HG03196 (cell line): ENCODE results near the gene TAF11.
"Not testable (repeated sequence)": the region's sequence is repeated elsewhere in the genome, so short reads cannot be mapped to it uniquely, and the experiment has no call there.

ENCODE experiments used
- ATAC-seq: cut with Tn5 transposase; IDR thresholded peaks from one replicate; pipeline ENCODE4 v1.9.1; 2021; ENCODE audit not compliant: unreplicated experiment

The TAF11 gene

DNA sequence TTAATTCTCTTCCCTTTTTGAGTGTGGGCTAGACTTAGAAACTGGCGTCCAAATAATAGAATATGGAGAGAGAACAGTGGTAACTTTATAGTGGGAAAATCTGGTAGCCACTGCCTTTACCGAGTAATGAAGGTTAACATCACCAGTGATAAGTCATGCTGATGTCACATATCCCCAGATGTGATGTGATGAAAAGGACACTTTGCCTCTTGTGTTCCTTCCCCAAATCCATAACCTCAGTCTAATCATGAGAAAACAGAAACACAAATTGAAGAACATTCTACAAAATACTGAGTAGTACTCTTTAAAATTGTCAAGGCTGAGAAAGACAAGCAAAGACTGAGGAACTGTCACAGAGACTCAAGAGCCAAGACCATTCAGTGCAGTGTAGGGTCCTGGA, 19.0 kb upstream of the TAF11 start:
- no peak for ATAC-seq

DNA sequence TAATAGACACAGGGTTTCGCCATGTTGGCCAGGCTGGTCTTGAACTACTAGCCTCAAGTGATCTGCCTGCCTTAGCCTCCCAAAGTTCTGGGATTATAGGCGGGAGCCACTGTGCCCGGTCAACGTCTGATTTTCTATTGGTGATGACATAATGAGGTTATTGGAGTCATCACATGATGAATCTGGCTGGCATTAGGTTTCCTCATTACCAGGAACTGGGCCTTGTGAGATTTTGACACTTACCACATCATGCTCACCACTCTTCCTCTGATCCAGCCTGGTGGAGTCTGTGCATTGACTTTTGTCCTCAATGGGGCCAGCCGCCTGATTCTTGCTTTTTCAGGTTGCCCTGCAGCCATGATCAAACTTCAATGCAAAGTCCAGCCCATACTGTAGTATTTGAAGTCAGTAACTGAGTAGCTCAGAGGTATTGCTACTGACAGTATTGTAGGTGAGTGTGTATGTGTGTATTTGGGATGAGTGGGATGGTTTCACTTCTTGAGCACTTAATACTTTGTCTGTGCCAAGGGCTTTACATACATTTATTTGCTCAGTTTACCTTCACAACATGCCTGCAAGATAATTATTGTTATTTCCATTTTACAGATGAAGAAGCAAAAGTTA, 17.3 kb upstream of the TAF11 start:
- ATAC-seq = no peak

DNA sequence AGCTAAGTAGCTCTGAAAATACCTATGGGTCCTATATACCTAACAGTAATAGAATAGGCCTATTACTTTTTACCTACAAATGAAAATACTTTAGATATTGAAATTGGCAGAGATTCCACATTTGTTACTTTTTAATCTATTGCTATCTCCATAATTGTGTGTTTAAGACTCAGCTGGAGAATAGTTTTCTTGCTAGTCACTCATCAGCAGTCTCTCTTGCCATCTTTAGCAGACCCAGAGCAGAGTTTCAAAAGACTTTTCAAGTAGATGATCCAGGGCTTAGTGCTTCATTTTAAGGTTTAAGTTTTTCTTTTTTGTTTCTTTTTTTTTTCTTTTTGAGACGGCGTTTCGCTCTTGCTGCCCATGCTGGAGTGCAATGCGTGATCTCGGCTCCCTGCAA, 14.1 kb upstream of the TAF11 start:
- ATAC-seq = no peak

DNA sequence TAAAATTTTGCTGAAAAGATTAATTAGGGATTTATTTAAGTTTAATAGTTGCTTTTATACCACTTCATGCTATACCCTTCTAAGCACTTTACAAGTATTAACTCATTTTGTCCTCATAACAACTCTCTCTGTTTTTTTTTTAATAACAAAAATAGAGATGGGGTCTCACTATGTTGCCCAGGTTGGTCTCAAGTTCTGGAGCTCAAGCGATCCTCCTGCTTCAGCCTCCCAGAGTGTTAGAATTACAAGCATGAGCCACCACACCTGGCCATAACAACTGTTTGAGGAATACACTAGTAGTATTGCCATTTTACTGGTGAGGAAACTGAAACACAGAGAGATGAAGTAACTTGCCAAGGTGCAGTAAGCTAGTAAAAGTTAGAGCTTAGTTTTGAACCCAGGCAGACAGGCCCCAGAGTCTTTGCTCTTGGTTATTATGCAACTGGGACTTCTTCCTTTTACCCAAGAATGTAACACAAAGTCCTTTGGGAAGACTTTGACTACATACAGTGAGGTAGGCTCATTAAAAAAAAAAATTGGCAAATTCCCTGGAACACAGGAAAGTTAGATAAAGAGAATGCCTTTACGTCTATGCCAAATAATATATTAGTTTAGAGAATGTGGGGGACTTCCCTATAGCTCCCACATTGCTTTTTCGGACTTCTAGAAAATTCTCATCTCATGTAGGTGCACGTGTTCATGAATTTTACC, 12.6 kb upstream of the TAF11 start:
- ATAC-seq = no peak

DNA sequence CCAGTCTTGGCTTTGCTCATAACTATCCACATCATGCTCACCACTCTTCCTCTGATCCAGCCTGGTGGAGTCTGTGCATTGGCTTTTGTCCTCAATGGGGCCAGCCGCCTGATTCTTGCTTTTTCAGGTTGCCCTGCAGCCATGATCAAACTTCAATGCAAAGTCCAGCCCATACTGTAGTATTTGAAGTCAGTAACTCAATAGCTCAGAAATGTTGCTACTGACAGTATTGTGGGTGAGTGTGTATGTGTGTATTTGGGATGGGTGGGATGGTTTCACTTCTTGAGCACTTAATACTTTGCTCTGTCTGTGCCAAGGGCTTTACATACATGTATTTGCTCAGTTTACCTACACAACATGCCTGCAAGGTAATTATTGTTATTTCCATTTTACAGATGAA, 11.9 kb upstream of the TAF11 start:
- not testable (repeated sequence) for ATAC-seq

DNA sequence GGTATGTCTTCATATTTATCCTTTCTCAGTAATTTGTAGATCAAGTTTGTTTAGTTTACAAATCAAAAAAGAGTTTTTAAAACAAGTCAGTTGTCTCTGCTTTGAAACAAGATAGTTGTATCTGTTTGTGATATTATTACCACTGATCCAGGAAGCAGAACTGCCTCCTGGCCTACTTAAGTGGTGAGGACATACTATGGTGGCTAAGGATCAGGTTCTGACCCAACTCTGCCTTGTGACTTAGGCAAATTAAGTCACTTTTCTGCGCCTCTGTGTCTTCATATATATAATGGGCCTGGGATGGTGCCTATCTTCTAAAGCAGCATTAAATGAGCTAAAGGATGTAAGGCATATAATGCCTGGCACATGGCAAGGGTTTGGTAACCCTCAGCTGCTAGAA, 9.9 kb upstream of the TAF11 start:
- no peak for ATAC-seq

DNA sequence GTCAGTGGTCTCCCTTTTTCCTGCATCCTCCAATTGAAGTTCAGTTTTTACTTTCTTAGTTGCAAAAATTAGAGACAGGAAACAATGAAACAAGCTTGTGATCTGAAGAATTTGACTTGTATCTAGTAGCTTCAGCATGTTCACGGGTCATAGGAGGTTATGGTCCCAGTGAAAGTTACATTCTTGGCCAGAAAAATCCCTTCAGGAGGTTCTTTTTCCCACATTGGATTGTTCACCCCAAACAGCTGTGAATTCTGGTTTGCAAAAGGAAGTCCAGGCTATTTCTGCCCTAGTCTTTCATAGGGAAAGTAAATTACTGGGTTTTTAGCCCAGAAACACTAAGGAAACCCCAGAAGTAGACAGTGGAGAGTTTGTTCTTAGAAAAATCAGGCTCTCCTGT, 9.3 kb upstream of the TAF11 start:
- ATAC-seq = no peak

DNA sequence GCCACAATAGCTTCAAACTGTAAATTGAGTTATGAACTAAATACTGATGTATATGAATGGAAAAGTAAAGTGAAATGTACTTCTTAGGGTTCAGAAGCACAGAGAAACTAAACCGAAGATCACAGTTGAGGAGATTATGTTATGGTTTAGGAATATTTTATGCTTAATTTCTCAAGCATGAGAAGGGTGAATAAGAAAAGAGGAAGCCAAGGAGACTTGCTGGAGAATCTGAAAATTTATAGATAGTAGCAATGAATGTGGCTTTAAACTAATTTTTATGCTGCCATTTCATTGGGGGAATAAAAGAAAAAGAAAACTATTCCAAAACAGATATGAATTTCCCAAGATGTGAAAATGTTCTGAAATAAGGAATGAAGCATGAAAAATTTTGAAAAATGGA, 6.9 kb upstream of the TAF11 start:
- no peak for ATAC-seq

DNA sequence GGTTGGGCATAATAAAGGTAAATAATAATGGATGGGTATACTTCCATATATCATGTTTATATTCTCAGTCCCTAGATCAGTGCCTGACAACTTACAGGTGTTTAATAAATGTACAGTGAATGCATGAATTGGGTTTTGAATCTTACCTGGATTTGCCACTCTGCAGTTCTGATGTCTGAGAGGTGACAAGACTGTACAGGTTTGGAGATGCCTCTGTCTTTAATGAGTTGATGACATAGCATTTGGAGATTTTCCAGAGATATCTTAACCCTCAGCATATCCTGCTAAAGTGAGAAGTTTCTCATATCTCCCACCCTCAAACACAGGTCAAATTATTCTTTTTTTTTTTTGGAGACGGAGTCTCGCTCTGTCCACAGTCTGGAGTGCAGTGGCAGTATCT, 3.5 kb upstream of the TAF11 start:
- ATAC-seq = no peak

DNA sequence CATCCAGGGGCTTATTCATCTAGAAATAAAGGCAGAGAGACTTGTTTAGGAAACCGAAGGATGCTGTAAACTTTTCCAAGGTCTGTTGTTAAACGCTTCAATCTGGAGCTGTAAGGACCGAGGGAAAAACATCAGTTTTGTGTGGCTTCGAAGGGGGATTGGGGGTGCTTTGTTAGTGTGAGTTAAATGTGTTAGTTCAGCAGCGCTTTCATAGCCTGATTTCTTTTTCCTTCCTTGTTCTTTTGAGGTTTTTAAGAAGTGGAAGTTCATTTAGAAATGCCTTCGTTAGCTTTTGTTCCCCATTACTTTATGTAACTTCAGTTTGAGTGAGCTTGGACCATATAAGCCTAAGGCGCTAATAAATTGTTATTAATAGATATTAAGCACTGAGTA, 2.7 kb upstream of the TAF11 start:
- ATAC-seq = no peak

DNA sequence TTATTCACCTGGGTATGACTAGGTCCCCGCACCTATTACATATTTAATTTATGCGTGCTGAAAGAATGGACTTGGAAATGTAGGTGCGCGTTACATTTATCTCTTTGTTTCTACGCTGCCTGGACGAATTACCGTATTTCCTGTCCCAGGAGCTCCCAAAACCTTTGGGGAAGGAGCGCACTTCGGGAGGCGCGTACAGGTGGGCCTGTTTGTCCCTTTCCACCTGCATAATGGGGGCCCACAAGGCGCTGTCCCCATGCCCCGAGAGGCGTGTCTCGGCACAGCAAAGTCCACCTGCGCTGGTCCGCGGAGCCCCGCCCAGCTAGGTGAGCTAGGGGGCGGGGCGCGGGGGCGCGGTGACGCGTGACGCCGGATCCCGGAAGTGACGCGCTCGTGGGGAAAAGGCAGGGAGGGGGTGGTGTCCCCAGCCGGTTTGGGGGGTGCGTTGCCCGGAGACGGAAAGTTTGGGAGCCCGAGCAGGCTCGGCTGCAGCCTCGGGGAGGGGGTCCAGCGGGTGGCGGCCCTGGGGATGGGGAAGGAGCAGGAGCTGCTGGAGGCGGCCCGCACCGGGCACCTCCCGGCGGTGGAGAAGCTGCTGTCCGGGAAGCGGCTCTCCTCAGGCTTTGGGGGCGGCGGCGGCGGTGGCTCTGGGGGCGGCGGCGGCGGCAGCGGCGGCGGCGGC, 1.2 kb upstream of the TAF11 start, which contains the start of gene ANKS1A:
ANKS1A (plus strand) TSS at position 382 of the 682 bp plus-strand sequence; CDS start at position 530, 148 bp downstream.
- ATAC-seq = peak; percentile 54

DNA sequence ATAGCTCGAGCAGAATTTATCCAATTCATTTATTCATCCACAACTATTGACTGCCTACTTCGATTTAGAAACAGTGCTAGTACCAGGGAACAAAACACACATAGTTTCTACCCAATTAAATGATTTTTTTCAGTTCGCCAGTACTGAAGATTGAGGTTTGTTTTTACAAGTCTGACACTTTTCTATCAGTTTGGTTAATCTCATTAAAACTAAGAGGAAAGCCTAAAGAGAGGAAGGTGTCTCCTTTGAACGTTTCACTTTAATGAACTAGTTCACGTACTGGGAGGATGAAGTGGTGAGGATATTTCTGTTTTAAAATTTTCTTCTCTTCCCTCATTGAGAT, 643 bp upstream of the TAF11 start:
- no peak for ATAC-seq

DNA sequence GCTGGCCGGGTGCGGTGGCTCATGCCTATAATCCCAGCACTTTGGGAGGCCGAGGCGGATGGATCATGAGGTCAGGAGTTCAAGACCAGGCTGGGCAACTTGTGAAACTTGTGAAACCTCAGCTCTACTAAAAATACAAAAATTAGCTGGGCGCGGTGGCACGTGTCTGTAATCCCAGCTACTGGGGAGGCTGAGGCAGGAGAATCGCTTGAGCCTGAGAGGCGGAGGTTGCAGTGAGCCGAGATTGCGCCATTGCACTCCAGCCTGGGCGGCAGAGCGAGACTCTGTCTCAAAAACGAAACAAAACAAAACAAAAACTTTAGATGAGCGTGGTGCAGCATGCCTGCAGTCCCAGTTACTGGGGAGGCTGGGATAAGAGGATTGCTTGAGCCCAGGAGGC, 2.0 kb downstream of the TAF11 start:
- ATAC-seq = not testable (repeated sequence)

DNA sequence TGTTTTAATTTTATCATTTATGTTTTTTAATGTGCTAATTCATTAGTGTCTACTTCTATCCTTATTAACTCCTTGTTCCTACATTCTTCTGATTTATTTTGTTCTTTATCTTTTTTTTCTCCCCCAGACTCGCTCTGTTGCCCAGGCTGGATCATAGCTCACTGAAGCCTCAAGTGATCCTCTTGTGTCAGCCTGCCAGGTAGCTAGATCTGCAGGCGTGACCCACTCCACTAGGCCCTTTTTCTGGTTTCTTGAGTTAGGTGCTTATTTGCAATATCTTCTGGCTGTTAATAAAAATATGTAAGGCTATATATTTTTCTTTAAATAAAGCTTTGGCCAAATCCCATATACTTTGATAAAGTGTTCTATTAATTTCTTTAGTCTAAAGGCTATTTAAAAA, 2.8 kb downstream of the TAF11 start:
- no peak for ATAC-seq

DNA sequence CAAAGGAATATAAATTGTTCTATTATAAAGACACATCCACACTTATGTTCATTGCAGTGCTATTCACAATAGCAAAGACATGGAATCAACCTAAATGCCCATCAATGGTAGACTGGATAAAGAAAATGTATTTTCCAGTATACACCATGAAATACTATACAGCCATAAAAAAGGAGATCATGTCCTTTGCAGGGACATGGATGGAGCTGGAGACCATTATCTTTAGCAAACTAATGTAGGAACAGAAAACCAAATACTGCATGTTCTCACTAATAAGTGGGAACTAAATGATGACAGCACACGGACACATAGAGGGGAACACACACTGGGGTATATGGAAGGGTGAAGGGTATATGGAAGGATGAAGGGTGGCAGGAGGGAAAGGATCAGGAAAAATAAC, 3.8 kb downstream of the TAF11 start:
- ATAC-seq = not testable (repeated sequence)

DNA sequence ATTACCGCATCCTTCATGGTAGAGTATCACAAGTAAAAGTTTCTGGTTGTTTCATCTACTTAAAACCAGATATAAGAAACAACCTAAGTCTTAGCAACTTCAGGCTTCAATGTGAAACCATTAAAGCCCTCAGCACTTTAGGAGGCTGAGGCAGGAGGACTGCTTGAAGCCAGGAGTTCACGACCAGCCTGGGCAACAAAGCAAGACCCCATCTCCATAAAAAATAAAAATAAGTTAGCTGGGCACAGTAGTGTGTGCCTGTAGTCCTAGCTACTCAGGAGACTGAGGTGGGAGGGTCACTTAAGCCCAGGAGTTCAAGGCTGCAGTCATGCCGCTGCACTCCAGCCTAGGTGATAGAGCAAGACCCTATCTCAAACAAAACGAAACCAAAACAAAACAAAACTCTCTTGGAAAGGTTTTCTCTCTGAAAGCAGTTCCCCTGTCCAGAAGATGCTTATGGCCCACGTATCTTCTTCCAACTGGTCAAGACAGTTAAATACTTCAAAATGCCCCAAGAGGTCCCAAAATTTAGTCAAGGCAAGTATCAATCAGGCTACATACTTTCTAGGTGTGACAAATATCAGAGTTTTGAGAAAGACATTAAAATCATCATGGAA, 9.9 kb downstream of the TAF11 start:
- no peak for ATAC-seq

DNA sequence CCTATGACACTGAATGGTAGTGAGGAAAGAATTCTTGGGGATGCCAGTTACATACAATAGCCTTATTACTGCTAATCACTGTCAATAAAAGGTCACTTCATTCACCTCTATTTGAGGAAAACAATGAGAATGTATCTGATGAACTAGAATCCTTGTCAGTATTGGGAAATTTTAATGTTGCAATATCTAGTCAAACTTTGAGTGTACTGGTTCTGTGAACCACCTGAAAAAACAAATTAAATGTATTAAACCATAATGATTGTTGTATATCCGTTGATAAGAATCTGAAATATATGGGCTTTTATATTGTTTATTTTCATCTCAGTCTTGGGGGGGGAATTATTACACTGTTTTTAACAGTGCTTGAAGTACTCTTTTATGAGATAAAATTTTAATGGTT, 10.6 kb downstream of the TAF11 start:
- no peak for ATAC-seq

DNA sequence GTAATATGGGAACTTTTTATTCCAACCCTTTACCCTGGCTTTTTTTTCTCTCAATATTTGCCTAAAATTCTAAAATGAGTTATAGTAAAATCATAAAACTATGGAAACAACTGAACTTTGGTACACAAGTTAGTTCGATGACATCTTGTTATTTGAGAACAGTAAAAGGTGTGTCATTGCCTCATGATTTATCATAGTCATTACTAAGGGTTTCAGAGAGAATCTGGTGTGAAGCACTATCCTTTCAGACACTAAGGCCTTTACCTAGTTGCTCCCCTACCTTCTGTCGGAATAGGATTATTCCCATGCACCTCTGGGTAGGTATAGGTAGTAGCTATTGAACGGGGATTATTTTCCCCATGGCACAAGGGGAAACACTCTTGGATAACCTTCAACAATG, 11.4 kb downstream of the TAF11 start:
- no peak for ATAC-seq

DNA sequence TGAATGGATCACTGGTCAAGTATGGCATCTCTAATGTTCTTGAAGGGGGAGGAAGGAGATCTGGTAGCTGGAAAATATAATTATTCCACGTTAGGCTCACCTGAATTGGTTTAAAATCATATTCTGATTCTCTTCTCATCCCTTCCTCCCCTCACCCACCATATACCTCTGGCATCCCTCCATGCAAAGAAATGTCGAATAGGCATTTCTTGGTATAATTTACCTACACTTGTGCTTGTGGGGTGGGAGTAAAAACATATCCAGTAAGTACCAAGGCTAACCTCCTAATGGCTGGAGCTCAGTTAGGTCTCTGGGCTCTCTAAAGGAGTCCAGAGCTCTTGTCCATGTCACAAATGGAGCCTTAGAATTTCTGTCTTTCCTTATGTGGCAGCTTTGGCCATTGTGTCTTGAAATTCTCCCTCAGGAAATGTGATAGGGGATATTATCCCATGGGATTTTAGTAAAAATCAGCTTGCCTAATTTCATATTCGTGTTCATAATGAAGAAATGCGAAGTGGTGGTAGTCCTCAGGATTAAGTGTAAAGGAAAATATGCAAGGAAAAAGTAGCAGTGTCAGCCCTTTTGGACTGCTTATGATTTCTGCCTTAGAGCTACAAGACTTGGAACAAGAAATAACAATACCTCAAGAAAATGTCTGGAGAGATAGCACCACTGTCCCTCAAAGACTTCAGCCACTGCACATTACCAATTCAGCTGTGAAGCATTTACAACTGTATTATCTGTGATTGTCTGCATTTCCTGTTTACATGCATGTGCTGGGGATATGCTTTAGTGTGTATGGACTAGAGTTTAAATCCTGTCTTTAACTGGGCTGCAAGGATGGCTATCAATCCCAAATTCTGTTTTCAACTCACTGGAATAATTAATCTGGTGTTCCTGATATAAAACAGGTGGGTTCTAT, 12.3 kb downstream of the TAF11 start:
- no peak for ATAC-seq

DNA sequence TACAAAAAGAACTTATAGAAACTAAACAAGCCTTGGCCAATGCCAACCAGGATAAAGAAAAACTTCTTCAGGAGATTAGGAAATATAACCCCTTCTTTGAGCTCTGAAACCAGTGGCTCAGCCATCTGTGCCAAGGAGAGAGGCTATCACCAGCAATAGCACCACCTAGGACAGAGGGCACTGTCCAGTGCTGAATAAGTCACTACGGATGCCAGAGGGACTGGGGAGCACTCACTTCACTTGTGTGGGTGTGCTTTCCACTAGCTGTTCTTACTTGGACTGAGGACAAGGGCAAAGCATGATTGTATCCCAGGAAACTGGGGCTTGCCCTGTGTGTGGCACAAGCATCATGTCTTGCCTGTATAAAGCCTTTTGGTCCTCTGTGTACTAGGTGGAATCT, 15.5 kb downstream of the TAF11 start:
- ATAC-seq = no peak

DNA sequence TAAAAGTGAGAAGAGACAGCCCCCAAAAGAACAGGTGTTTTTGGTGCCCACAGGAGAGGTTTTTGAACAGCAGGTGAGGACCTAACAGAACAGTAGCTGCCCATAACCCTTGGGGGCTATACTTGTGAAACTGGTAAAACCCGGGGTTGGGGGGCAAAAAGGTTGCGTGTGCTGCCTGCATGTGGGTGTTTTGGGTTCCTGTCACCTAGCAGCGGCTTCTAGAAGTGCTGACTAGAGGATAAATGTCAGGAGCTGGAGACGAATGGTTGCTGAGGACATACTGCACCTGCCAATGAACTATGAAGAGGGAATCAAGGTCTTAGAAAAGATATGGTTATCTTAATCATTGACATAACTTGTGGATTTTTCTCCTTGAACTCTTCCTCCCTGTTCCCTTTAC, 16.0 kb downstream of the TAF11 start:
- no peak for ATAC-seq
